ENCODE measurements around the gene GPATCH1. TPM values are rescaled to one million over a fixed set of nuclear protein-coding genes. Genes with fewer than 3 reads are reported as not detected.
"Not testable (repeated sequence)": the region's sequence is repeated elsewhere in the genome, so short reads cannot be mapped to it uniquely, and the experiment has no call there.

Gene GPATCH1
- total and polyA plus RNA-seq, 2 of the 4 experiments (the other 2 are of a cell fraction), result 5.1 to 7.5 TPM

DNA sequence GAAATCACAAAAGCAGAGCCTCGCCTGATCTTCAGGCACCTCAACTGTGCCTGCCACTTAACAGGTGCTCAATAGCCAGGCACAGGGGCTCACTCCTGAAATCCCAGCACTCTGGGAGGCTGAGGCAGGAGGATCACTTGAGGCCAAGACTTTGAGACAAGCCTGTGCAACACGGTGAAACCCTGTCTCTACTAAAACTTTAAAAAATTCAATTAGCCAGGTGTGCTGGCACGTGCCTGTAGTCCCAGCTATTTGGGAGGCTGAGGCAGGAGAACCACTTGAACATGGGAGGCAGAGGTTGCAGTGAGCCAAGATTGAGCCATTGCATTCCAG, 39.2 kb upstream of the GPATCH1 start:
- POLR2A ChIA-PET (ENCODE audit: unreplicated experiment), result interaction anchor here (0.5 kb wide), 1 partner anchor 421 kb away, joined by 10 read pairs; no protein-coding TSS in a partner anchor

More for the DNA sequence above, 39.2 kb upstream of the GPATCH1 start:
- H3K23ac ChIP-seq (ENCODE audit: low read depth, low read length); H4K5ac ChIP-seq (ENCODE audit: low read depth, low read length); H4K91ac ChIP-seq (ENCODE audit: insufficient read depth, low read depth, low read length); H3K9ac ChIP-seq (ENCODE audit: low read depth, low read length); H2BK5ac ChIP-seq (ENCODE audit: low read depth, low read length, poor library complexity, severe bottlenecking); dilution Hi-C loops (cut with HindIII; ENCODE audit: low sequenced_read_pairs, unreplicated experiment); H3K14ac ChIP-seq (replicated peaks; ENCODE audit: low read depth, low read length); CTCF ChIA-PET; H3K27ac ChIP-seq (ENCODE audit: insufficient read depth, low read length); H3K4ac ChIP-seq (ENCODE audit: low read depth, low read length); H3K36me3 ChIP-seq (ENCODE audit: control insufficient read depth, insufficient read depth, low read length); H2AK9ac ChIP-seq (replicated peaks; ENCODE audit: low read depth, low read length, poor library complexity); H3K4me2 ChIP-seq (ENCODE audit: low read depth, low read length); H3K9me3 ChIP-seq (ENCODE audit: control insufficient read depth, insufficient read depth, low read length); H3K18ac ChIP-seq (ENCODE audit: low read depth, low read length); H4K8ac ChIP-seq (ENCODE audit: low read depth in 2 of 2, low read length in 2 of 2); H3K56ac ChIP-seq (ENCODE audit: extremely low read depth, insufficient read depth, low read length); in situ Hi-C loops (cut with MboI; ENCODE audit: low sequenced_read_pairs); H3K4me3 ChIP-seq (ENCODE audit: insufficient read depth, low read depth, low read length); H3K4me1 ChIP-seq (ENCODE audit: control insufficient read depth, insufficient read depth, low read length); H4K20me1 ChIP-seq (ENCODE audit: insufficient read depth, low read length); H2AFZ ChIP-seq (replicated peaks; ENCODE audit: low read length, poor library complexity); H3K9me1 ChIP-seq (ENCODE audit: insufficient read depth, low read length); intact Hi-C loops (cut with micrococcal nuclease); BruUV-seq (replicated peaks); ATAC-seq (ENCODE audit: low read depth); DNase-seq; H2AK5ac ChIP-seq (ENCODE audit: low read depth, low read length); H2BK20ac ChIP-seq (ENCODE audit: low read depth, low read length); H2BK120ac ChIP-seq (ENCODE audit: low read depth, low read length); H3K27me3 ChIP-seq (ENCODE audit: control insufficient read depth, insufficient read depth, low read length); H3K79me1 ChIP-seq (ENCODE audit: low read depth in 1 of 2, low read length in 2 of 2); H2BK15ac ChIP-seq (ENCODE audit: low read depth, low read length): not testable (repeated sequence)
- 66% methylated on average over 2 of the region's 3 CpGs; no CpG with 5 or more reads in 1 of the 2 experiments for WGBS, 2 experiments (ENCODE audit: extremely low coverage in 2 of 2, insufficient read length in 1 of 2)

Measured in IMR-90 (cell line).